ENCODE results near the gene USP47. TPM values are rescaled to one million over a fixed set of nuclear protein-coding genes. Genes with fewer than 3 reads are reported as not detected.

Gene USP47
- total and polyA plus RNA-seq, 7 donors: 31.3 to 132 (median 78.9) TPM

DNA sequence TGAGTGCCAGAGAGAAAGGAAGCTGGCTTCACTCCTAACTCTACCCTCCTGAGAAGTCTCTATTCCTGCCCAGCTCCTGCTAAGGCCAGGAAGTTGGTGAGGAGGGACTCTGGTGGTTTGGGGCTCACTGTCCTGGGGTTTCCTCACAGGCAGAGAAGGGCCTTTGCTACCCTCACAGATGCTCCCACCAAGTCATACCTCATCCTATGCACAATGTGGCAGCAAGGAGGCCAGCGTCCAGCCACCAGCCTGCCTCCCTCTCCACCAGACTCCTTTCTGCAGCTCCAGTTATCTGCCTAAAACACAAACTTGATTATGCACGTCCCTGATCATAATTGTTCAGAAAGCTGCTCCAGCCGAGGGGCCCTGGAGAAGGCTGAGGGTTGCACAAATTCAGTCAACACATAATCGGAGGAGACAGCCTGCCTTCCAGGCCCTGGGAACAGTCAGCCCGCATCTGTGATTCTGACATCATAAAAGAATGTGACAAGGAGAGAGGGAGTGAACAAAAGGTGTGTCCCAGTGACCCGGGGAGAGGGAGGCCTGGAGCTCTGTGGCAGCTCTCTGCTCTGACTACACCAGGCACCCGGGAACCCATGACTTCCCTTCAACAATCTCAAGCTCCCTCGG, 137.8 kb downstream of the USP47 start:
- intact Hi-C loops (cut with DNase I): no loop called here
- TF ChIP-seq, protein P1, sequence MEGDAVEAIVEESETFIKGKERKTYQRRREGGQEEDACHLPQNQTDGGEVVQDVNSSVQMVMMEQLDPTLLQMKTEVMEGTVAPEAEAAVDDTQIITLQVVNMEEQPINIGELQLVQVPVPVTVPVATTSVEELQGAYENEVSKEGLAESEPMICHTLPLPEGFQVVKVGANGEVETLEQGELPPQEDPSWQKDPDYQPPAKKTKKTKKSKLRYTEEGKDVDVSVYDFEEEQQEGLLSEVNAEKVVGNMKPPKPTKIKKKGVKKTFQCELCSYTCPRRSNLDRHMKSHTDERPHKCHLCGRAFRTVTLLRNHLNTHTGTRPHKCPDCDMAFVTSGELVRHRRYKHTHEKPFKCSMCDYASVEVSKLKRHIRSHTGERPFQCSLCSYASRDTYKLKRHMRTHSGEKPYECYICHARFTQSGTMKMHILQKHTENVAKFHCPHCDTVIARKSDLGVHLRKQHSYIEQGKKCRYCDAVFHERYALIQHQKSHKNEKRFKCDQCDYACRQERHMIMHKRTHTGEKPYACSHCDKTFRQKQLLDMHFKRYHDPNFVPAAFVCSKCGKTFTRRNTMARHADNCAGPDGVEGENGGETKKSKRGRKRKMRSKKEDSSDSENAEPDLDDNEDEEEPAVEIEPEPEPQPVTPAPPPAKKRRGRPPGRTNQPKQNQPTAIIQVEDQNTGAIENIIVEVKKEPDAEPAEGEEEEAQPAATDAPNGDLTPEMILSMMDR (IDR thresholded peaks at IDR 0.05): no peak
- ATAC-seq: peak; percentile 18 to 51 (median 38)
- Histone ChIP-seq H3K36me3 (ENCODE audit: insufficient read depth in 1 of 2, low read depth in 1 of 2) (no peaks in the 10 kb centered on the region), H3K9me3 (no peaks in the 10 kb centered on the region), H3K4me1 (peaks cover 20% of the 10 kb centered on the region), H3K27ac (peak overlapping the region; percentile 56), H3K27me3 (ENCODE audit: insufficient read depth in 3 of 3, low read length in 2 of 3) (no peaks in the 10 kb centered on the region), H3K4me3 (no peak overlapping the region)
- 37 to 58% (median 39%) methylated on average over 8 of the region's 8 CpGs for WGBS, 3 donors
- DNase-seq: peak in 1 of 2 donors; percentile 57

DNA sequence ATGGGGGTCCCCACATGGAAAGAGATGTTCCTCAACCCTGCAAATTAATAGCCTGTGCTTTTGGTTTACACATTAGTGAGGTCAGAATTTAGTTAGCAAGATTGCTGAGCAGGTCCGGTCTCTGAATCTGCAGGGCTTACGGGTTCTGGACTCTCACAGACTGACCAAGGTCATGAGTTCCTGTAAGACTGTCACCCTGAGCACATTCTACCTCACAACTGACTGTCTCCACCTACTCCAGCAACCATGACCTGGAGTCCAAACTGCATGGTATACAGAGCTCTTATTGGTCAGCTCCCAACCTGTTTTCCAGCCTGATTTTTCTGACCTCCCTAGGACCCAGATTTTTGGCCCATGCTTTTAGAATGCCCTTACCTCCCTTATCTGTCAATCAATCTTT, 138.4 kb downstream of the USP47 start:
- Histone ChIP-seq H3K27me3 (ENCODE audit: insufficient read depth in 3 of 3, low read length in 2 of 3) (no peaks in the 10 kb centered on the region), H3K4me3 (no peak overlapping the region), H3K4me1 (peaks cover 20% of the 10 kb centered on the region), H3K27ac (peak overlapping the region; percentile 56), H3K9me3 (no peaks in the 10 kb centered on the region), H3K36me3 (ENCODE audit: insufficient read depth in 1 of 2, low read depth in 1 of 2) (no peaks in the 10 kb centered on the region)
- TF ChIP-seq, protein P1 (IDR thresholded peaks at IDR 0.05): no peak
- ATAC-seq: no peak
- WGBS, 3 donors: 70 to 94% (median 90%) methylated on average over 2 of the region's 2 CpGs
- intact Hi-C loops (cut with DNase I): no loop called here
- DNase-seq: no peak

DNA sequence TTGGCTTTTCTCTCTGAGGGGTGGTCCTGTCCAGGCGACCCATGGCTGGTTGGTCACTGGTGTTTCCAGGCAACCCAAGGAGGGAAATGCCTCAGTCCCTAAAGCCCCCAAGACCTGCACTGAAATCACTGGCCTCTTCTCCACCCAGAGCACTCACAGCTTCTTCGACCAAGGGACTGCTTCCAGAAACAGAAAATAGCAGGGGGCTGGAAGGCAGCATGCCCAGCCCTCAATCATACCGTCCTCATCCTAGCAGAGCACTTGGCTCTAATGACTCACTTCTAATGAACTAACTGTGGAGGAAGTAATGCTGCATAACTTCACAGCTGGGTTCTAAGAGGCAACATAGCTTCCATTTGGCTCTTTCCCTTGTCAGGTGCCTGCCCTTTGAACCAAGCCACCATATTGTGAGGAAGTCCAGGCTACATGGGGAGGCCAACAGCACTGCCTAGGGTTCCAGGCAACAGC, 139.1 kb downstream of the USP47 start:
- no peak overlapping the region for H3K27ac ChIP-seq
- H3K27me3 ChIP-seq (ENCODE audit: insufficient read depth in 3 of 3, low read length in 2 of 3): no peaks in the 10 kb centered on the region
- TF ChIP-seq, protein P1 (IDR thresholded peaks at IDR 0.05): no peak
- H3K4me3 ChIP-seq: no peak overlapping the region
- DNase-seq (no peak), ATAC-seq (no peak)
- no peaks in the 10 kb centered on the region for H3K36me3 ChIP-seq (ENCODE audit: insufficient read depth in 1 of 2, low read depth in 1 of 2)
- intact Hi-C loops (cut with DNase I): no loop called here
- H3K9me3 ChIP-seq: no peaks in the 10 kb centered on the region
- 74 to 90% (median 89%) methylated on average over 3 of the region's 3 CpGs for WGBS, 3 donors
- peaks cover 20% of the 10 kb centered on the region for H3K4me1 ChIP-seq

DNA sequence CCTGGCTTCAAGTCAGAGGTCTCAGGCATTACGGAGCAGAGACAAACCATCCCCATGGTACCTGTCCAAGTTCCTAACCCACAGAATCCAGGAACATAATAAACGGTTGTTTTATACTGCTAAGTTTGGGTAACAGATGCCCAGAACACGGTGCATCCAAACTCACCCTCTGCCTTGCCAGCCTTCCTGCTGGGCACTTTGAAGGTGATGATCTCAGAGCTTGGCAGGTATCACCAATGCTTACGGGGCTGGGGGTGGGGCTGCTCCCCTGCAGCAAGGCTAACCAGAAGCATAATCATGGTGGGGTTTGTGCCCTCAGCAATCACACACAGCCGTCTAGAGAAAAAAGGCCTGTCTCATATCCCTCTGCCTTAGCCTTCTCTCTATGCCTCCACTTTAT, 139.6 kb downstream of the USP47 start:
- TF ChIP-seq, protein P1 (IDR thresholded peaks at IDR 0.05): no peak
- intact Hi-C loops (cut with DNase I): no loop called here
- no peaks in the 10 kb centered on the region for H3K27me3 ChIP-seq (ENCODE audit: insufficient read depth in 3 of 3, low read length in 2 of 3)
- no peak overlapping the region for H3K27ac ChIP-seq
- H3K4me1 ChIP-seq: peaks cover 20% of the 10 kb centered on the region
- no peaks in the 10 kb centered on the region for H3K9me3 ChIP-seq
- ATAC-seq (no peak), DNase-seq (no peak)
- no peaks in the 10 kb centered on the region for H3K36me3 ChIP-seq (ENCODE audit: insufficient read depth in 1 of 2, low read depth in 1 of 2)
- WGBS, 3 donors: 46 to 72% (median 60%) methylated on average over 5 of the region's 5 CpGs
- H3K4me3 ChIP-seq: no peak overlapping the region

DNA sequence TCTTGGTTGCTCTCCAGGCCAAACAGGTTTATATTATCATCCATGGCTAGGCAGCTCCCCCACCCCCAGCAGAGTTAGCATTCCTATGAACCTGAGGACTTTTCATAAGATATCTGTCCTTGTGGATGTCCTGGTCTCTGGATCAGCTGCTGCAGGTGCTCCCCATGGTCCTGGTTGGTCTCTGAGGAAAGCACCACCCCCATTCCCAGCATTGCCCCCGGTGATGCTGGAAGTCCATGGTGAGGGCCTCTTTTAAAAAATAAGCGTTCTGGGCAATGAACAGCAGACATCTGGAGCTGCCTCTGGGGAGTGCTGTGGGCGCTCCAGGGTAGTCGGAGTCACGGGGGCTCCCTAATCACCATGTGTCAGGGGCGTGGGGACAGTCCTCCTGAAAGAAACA, 140.1 kb downstream of the USP47 start:
- no peak for ATAC-seq
- Histone ChIP-seq H3K36me3 (ENCODE audit: insufficient read depth in 1 of 2, low read depth in 1 of 2) (no peaks in the 10 kb centered on the region), H3K27ac (no peak overlapping the region), H3K4me1 (peaks cover 15% of the 10 kb centered on the region), H3K27me3 (ENCODE audit: insufficient read depth in 3 of 3, low read length in 2 of 3) (no peaks in the 10 kb centered on the region), H3K9me3 (no peaks in the 10 kb centered on the region), H3K4me3 (no peak overlapping the region)
- DNase-seq: peak in 1 of 2 donors; percentile 20
- intact Hi-C loops (cut with DNase I): no loop called here
- TF ChIP-seq, protein P1 (IDR thresholded peaks at IDR 0.05): no peak
- 81 to 85% (median 83%) methylated on average over 6 of the region's 6 CpGs for WGBS, 3 donors

Measured in psoas muscle (tissue), 8 donors.